Ectodermal cell (in vitro differentiated cells): ENCODE measurements around the gene SMAD7.

ENCODE experiments used
- H3K27ac ChIP-seq: 2 replicates; pipeline ENCODE4 v1.7.0; 2013; ENCODE audit warnings: mild to moderate bottlenecking, low read depth, low read length; ENCODE audit not compliant: insufficient read depth, poor library complexity, severe bottlenecking
- H3K27me3 ChIP-seq: 2 replicates; pipeline ENCODE4 v1.7.0; 2013; ENCODE audit warnings: mild to moderate bottlenecking, low read length; ENCODE audit not compliant: insufficient read depth, control insufficient read depth, poor library complexity, severe bottlenecking
- H3K36me3 ChIP-seq: one replicate; pipeline ENCODE4 v1.7.0; 2013; ENCODE audit warnings: low read length; ENCODE audit not compliant: control insufficient read depth, insufficient read depth
- H3K4me1 ChIP-seq: one replicate; pipeline ENCODE4 v1.7.0; 2013; ENCODE audit warnings: low read length; ENCODE audit not compliant: control insufficient read depth, insufficient read depth
- H3K4me3 ChIP-seq: 2 replicates; pipeline ENCODE4 v1.7.0; 2013; ENCODE audit warnings: low read depth, low read length, control low read depth; ENCODE audit not compliant: insufficient read depth
- H3K9me3 ChIP-seq: 2 replicates; pipeline ENCODE4 v1.7.0; 2013; ENCODE audit warnings: mild to moderate bottlenecking, low read length, moderate library complexity; ENCODE audit not compliant: control insufficient read depth
- WGBS, 2 experiments: methylation state at CpG; one replicate each; pipeline ENCODE4 v1.1.7; 2013; ENCODE audit warnings: missing lambda C conversion rate in 2 of 2; 5-methylcytosine and 5-hydroxymethylcytosine counted together

Gene SMAD7

GRCh38 chr18:48985161-48985560 lies 34.4 kb upstream of the SMAD7 start:
- no peaks in the 10 kb centered on the region for H3K36me3 ChIP-seq
- H3K9me3 ChIP-seq: no peaks in the 10 kb centered on the region
- H3K4me1 ChIP-seq: peaks cover 8% of the 10 kb centered on the region
- no peak overlapping the region for H3K4me3 ChIP-seq
- no peak overlapping the region for H3K27ac ChIP-seq
- no peaks in the 10 kb centered on the region for H3K27me3 ChIP-seq
- WGBS, 2 experiments: 93 to 96% methylated on average over 3 of the region's 3 CpGs

GRCh38 chr18:48983793-48984437 lies 33.1 kb upstream of the SMAD7 start:
- H3K27ac ChIP-seq: no peak overlapping the region
- no peak overlapping the region for H3K4me3 ChIP-seq
- H3K4me1 ChIP-seq: peaks cover 8% of the 10 kb centered on the region
- WGBS, 2 experiments: 76 to 77% methylated on average over 8 of the region's 8 CpGs
- H3K27me3 ChIP-seq: no peaks in the 10 kb centered on the region
- no peaks in the 10 kb centered on the region for H3K36me3 ChIP-seq
- H3K9me3 ChIP-seq: no peaks in the 10 kb centered on the region

GRCh38 chr18:48982266-48982665 lies 31.5 kb upstream of the SMAD7 start:
- no peak overlapping the region for H3K4me3 ChIP-seq
- no peaks in the 10 kb centered on the region for H3K9me3 ChIP-seq
- no peak overlapping the region for H3K27ac ChIP-seq
- no peaks in the 10 kb centered on the region for H3K36me3 ChIP-seq
- H3K4me1 ChIP-seq: peaks cover 6% of the 10 kb centered on the region
- WGBS, 2 experiments: 73 to 84% methylated on average over 7 of the region's 7 CpGs
- peaks cover 8% of the 10 kb centered on the region for H3K27me3 ChIP-seq

- Histone ChIP-seq H3K9me3 (no peaks in the 10 kb centered on the region), H3K4me1 (peaks cover under 1% of the 10 kb centered on the region), H3K36me3 (no peaks in the 10 kb centered on the region), H3K4me3 (no peak overlapping the region), H3K27ac (no peak overlapping the region), H3K27me3 (peaks cover 27% of the 10 kb centered on the region)
- WGBS, 2 experiments: 88 to 90% methylated on average over 11 of the region's 11 CpGs
Observed at GRCh38 chr18:48979944-48980890, 29.5 kb upstream of the SMAD7 start.

- H3K4me3 ChIP-seq: no peak overlapping the region
- no peaks in the 10 kb centered on the region for H3K36me3 ChIP-seq
- peaks cover 13% of the 10 kb centered on the region for H3K4me1 ChIP-seq
- no peak overlapping the region for H3K27ac ChIP-seq
- WGBS, 2 experiments: 92 to 96% methylated on average over 9 of the region's 9 CpGs
- H3K27me3 ChIP-seq: peaks cover 48% of the 10 kb centered on the region
- no peaks in the 10 kb centered on the region for H3K9me3 ChIP-seq
Observed at GRCh38 chr18:48977914-48978313, 27.1 kb upstream of the SMAD7 start.

GRCh38 chr18:48975817-48976649 lies 25.3 kb upstream of the SMAD7 start:
- WGBS, 2 experiments: 1% methylated on average over 119 of the region's 119 CpGs
- no peaks in the 10 kb centered on the region for H3K36me3 ChIP-seq
- no peaks in the 10 kb centered on the region for H3K9me3 ChIP-seq
- H3K27me3 ChIP-seq: peaks cover 52% of the 10 kb centered on the region
- no peak overlapping the region for H3K27ac ChIP-seq
- peaks cover 13% of the 10 kb centered on the region for H3K4me1 ChIP-seq
- H3K4me3 ChIP-seq: peak overlapping the region; percentile 58

GRCh38 chr18:48975120-48975816 lies 24.5 kb upstream of the SMAD7 start:
- Histone ChIP-seq H3K27ac (no peak overlapping the region), H3K9me3 (no peaks in the 10 kb centered on the region), H3K27me3 (peaks cover 52% of the 10 kb centered on the region), H3K36me3 (no peaks in the 10 kb centered on the region), H3K4me3 (peak overlapping the region; percentile 58), H3K4me1 (peaks cover 13% of the 10 kb centered on the region)
- WGBS, 2 experiments: 1 to 2% methylated on average over 58 of the region's 58 CpGs

GRCh38 chr18:48974304-48975119 lies 23.7 kb upstream of the SMAD7 start:
- Histone ChIP-seq H3K4me3 (peak overlapping the region; percentile 58), H3K27me3 (peaks cover 52% of the 10 kb centered on the region), H3K36me3 (no peaks in the 10 kb centered on the region), H3K4me1 (peaks cover 13% of the 10 kb centered on the region), H3K27ac (no peak overlapping the region), H3K9me3 (no peaks in the 10 kb centered on the region)
- WGBS, 2 experiments: 17% methylated on average over 28 of the region's 28 CpGs

- Histone ChIP-seq H3K36me3 (no peaks in the 10 kb centered on the region), H3K9me3 (no peaks in the 10 kb centered on the region), H3K27ac (no peak overlapping the region), H3K4me1 (peaks cover 14% of the 10 kb centered on the region), H3K4me3 (no peak overlapping the region), H3K27me3 (peaks cover 56% of the 10 kb centered on the region)
- WGBS, 2 experiments: 48 to 54% methylated on average over 3 of the region's 3 CpGs
Observed at GRCh38 chr18:48973731-48974130, 23.0 kb upstream of the SMAD7 start.
